Gastroesophageal sphincter (tissue), 4 donors: ENCODE results near the gene EPHB2. TPM values are rescaled to one million over a fixed set of nuclear protein-coding genes. Genes with fewer than 3 reads are reported as not detected.

Experiments
- ATAC-seq: fragments of 150-250 bp; one replicate; pipeline ENCODE4 v1.9.1; 2016; ENCODE audit warnings: mild to moderate bottlenecking, moderate library complexity
- H3K27ac ChIP-seq, 4 donors: fragments of 200-600 bp; sonication (generic) in 3 of 4; 1 replicate in 3 of 4; 2 replicates in 1 of 4; pipeline ENCODE4 v1.5.1; 2016 to 2019
- H3K27me3 ChIP-seq: fragments of 200-600 bp; sonication (generic); one replicate; pipeline ENCODE4 v1.5.1; 2019
- H3K36me3 ChIP-seq, 2 donors: fragments of 200-600 bp; sonication (generic); one replicate each; pipeline ENCODE4 v1.5.1; 2019; ENCODE audit warnings: control low read depth in 1 of 2
- H3K4me1 ChIP-seq, 3 donors: fragments of 200-600 bp; sonication (generic); 1 replicate in 2 of 3; 2 replicates in 1 of 3; pipeline ENCODE4 v1.5.1; 2016 to 2019; ENCODE audit warnings: control low read depth in 2 of 3
- H3K4me3 ChIP-seq, 2 donors: fragments of 200-600 bp; sonication (generic); one replicate each; pipeline ENCODE4 v1.5.1; 2019; ENCODE audit warnings: mild to moderate bottlenecking in 1 of 2, moderate library complexity in 1 of 2
- H3K9me3 ChIP-seq, 3 donors: fragments of 200-600 bp; sonication (generic); one replicate each; pipeline ENCODE4 v1.5.1; 2017 to 2019; ENCODE audit warnings: control low read depth in 2 of 3
- CTCF ChIP-seq, 4 experiments: fragments of 200-600 bp in 2 of 4; fragments of 450-650 bp in 2 of 4; sonication (generic) in 1 of 4; IDR thresholded peaks; one replicate each; pipeline ENCODE4 v1.5.1; 2017 to 2019; ENCODE audit warnings: antibody characterized with exemption in 4 of 4, mild to moderate bottlenecking in 2 of 4, moderate library complexity in 2 of 4
- EP300 ChIP-seq: sonication (generic); formaldehyde crosslinking; IDR thresholded peaks from one replicate; pipeline ENCODE4 v1.6.1; 2017; ENCODE audit warnings: antibody characterized with exemption, mild to moderate bottlenecking
- POLR2A ChIP-seq, 2 donors: fragments of 450-650 bp; IDR thresholded peaks; one replicate each; pipeline ENCODE4 v1.6.1; 2017; ENCODE audit warnings: antibody characterized with exemption in 2 of 2, mild to moderate bottlenecking in 2 of 2, moderate library complexity in 1 of 2
- POLR2AphosphoS5 ChIP-seq: sonication (generic); formaldehyde crosslinking; IDR thresholded peaks from one replicate; pipeline ENCODE4 v1.6.1; 2017; ENCODE audit warnings: antibody characterized with exemption
- WGBS, 2 donors: methylation state at CpG; one replicate each; pipeline ENCODE4 v1.1.5; 2018; ENCODE audit warnings: low coverage in 1 of 2; 5-methylcytosine and 5-hydroxymethylcytosine counted together
- total RNA-seq, 4 donors: library from RNA; depleted of rRNA; stranded (reverse); fragments of >200 nt; gene quantifications; one replicate each; pipeline ENCODE4 v1.1.0, GENCODE V29; 2016

Gene EPHB2
- total RNA-seq, 4 donors from 2014 or later: 2.0 to 5.9 (median 2.6) TPM

DNA sequence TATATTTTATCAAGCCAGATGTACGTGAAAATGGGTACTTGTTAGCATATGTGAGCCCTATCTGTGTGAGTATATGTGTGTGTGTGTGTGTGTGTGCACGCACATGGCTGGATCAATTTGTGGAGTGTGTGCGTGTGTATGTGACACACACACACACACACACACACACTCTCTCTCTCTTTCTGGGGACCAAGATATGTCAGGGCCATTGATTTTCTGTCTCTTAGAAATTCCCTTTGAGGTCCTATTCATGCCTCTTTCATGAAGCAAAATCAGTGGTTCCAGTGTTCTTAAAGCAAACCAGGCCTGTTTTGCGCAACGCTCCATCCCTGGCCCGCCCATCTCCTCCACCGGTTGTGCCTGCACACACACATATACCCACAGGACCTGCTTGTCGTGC is 90.0 kb downstream of the EPHB2 start:
- WGBS, 2 donors: 85 to 92% methylated on average over 5 of the region's 8 CpGs
- ATAC-seq: no peak
- TF ChIP-seq CTCF (IDR thresholded peaks at IDR 0.05) (no peak), POLR2AphosphoS5 (no peak), POLR2A (IDR thresholded peaks at IDR 0.05) (no peak), EP300 (no peak)
- H3K4me3 ChIP-seq: no peak overlapping the region
- peaks cover 32% of the 10 kb centered on the region for H3K27me3 ChIP-seq
- H3K36me3 ChIP-seq: no peaks in the 10 kb centered on the region
- no peak overlapping the region for H3K27ac ChIP-seq
- H3K9me3 ChIP-seq: no peaks in the 10 kb centered on the region
- H3K4me1 ChIP-seq: no peaks in the 10 kb centered on the region

GRCh38 chr1:22801347-22801746 is 90.7 kb downstream of the EPHB2 start:
- WGBS, 2 donors: no CpG with 5 or more reads among the region's 9 CpGs

DNA sequence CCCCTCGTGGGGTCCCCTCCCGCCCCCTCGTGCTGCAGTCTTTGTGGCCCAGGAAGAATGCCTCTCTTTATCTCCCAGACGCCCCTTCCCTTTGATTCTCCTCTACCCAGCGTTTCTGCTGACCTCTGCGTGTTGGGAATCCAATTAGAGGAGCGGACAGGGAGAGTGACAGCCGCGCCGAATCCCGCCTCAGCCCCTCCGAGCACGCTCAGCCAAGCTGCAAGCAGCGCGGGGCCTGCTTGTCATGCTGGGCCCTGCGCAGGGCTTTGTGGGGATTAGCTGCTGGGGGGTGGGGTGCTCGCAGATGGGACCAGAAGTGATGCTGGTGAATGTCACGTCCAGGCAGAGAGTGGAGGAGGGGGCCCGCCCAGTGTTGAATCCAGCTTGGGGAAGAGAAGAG is 91.1 kb downstream of the EPHB2 start:
- no peaks in the 10 kb centered on the region for H3K4me1 ChIP-seq
- ATAC-seq: no peak
- no peaks in the 10 kb centered on the region for H3K9me3 ChIP-seq
- WGBS, 2 donors: no CpG with 5 or more reads among the region's 19 CpGs
- TF ChIP-seq POLR2A (IDR thresholded peaks at IDR 0.05): no peak
- no peak for TF ChIP-seq POLR2AphosphoS5
- no peak for TF ChIP-seq EP300
- no peak for TF ChIP-seq CTCF (IDR thresholded peaks at IDR 0.05)
- peaks cover 32% of the 10 kb centered on the region for H3K27me3 ChIP-seq
- H3K27ac ChIP-seq: no peak overlapping the region
- H3K36me3 ChIP-seq: no peaks in the 10 kb centered on the region
- H3K4me3 ChIP-seq: no peak overlapping the region

More at GRCh38 chr1:22801347-22801746, 90.7 kb downstream of the EPHB2 start:
- H3K4me1 ChIP-seq: no peaks in the 10 kb centered on the region
- no peak overlapping the region for H3K4me3 ChIP-seq
- no peaks in the 10 kb centered on the region for H3K9me3 ChIP-seq
- no peaks in the 10 kb centered on the region for H3K36me3 ChIP-seq
- H3K27ac ChIP-seq: no peak overlapping the region
- TF ChIP-seq POLR2AphosphoS5 (no peak), EP300 (no peak)
- no peak for ATAC-seq
- H3K27me3 ChIP-seq: peaks cover 32% of the 10 kb centered on the region

DNA sequence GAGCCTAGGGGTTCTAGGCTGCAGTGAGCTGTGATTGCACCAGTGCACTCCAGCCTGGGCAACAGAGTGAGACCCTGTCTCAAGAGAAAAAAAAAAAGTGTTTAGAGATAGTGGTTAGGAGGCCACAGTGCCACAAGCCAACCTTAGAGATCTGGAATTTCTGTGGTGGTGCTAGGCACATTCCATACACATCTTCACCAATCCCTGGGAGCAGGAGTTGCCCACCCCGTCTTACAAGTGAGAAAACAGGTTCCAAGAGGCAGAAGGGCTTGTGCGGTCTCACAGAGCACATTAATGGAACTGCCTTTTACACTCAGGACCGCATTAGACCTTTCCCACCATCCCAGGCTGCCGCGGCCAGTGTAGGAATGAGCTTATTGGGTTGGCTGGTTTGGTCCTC is 93.2 kb downstream of the EPHB2 start:
- WGBS, 2 donors: 80 to 100% methylated on average over 4 to 5 of the region's 5 CpGs
- ATAC-seq: no peak
- H3K4me1 ChIP-seq: peaks cover 0 to 12% (median under 1%) of the 10 kb centered on the region in 3 donors
- H3K36me3 ChIP-seq: no peaks in the 10 kb centered on the region
- no peak overlapping the region for H3K27ac ChIP-seq
- H3K27me3 ChIP-seq: peaks cover 32% of the 10 kb centered on the region
- H3K9me3 ChIP-seq: no peaks in the 10 kb centered on the region
- no peak overlapping the region for H3K4me3 ChIP-seq
- TF ChIP-seq POLR2A (IDR thresholded peaks at IDR 0.05): no peak
- no peak for TF ChIP-seq EP300
- TF ChIP-seq CTCF (IDR thresholded peaks at IDR 0.05): no peak
- no peak for TF ChIP-seq POLR2AphosphoS5

DNA sequence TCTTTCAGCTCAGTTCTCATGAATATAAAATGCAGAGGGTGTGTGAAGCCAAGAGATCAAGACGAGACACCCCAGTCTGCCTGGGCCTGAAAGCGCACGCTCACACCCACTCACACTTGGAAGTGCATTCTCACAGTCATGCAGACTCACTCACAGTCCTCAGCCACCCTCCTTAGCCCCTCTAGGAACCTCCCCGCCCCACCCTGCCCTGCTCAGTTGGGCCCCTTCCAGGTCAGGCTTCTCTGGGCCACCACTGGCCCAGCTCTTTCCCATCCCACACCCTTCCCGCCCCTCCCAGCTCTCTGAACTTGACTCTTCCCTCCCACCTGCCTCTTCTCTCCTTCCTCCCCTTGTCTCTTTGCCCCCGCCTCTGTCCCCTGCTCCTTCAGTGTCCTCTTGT is 93.8 kb downstream of the EPHB2 start:
- H3K27ac ChIP-seq: no peak overlapping the region
- ATAC-seq: no peak
- no peak overlapping the region for H3K4me3 ChIP-seq
- no peaks in the 10 kb centered on the region for H3K36me3 ChIP-seq
- H3K27me3 ChIP-seq: peaks cover 32% of the 10 kb centered on the region
- H3K9me3 ChIP-seq: no peaks in the 10 kb centered on the region
- TF ChIP-seq POLR2A (IDR thresholded peaks at IDR 0.05) (no peak), EP300 (no peak), POLR2AphosphoS5 (no peak), CTCF (IDR thresholded peaks at IDR 0.05) (no peak)
- H3K4me1 ChIP-seq: peaks cover 0 to 18% (median 3%) of the 10 kb centered on the region in 3 donors
- WGBS, 2 donors: 33% methylated on average over 1 of the region's 6 CpGs; no CpG with 5 or more reads in 1 of the 2 donors
